Brain microvascular endothelial cell (primary cell): Measurements from ENCODE around the gene CHST3.
A peak's percentile ranks its signal among the peaks of the same experiment; 100 is the strongest.

ENCODE experiments used
- DNase-seq: peaks from one replicate; pipeline ENCODE4 v3.0.0-alpha.2; 2020
- H3K27ac ChIP-seq: fragments of 250-450 bp; sonication (Bioruptor Pico); 2 replicates; pipeline ENCODE4 v1.5.1; 2020; ENCODE audit warnings: mild to moderate bottlenecking, moderate library complexity
- H3K27me3 ChIP-seq: fragments of 250-450 bp; sonication (Bioruptor Pico); replicated peaks from 2 replicates; pipeline ENCODE4 v1.5.1; 2020; ENCODE audit warnings: mild to moderate bottlenecking
- H3K36me3 ChIP-seq: fragments of 250-450 bp; sonication (Bioruptor Pico); replicated peaks from 2 replicates; pipeline ENCODE4 v1.5.1; 2020; ENCODE audit warnings: mild to moderate bottlenecking
- H3K4me3 ChIP-seq: 2 replicates; pipeline ENCODE4 v1.5.1; 2011; ENCODE audit warnings: low read depth, mild to moderate bottlenecking, control low read depth, low read length, moderate library complexity
- CTCF ChIP-seq: IDR thresholded peaks from 2 replicates; pipeline ENCODE4 v1.5.1; 2011; ENCODE audit warnings: low read depth, mild to moderate bottlenecking, moderate library complexity, low read length, control low read depth, inconsistent platforms; ENCODE audit errors: missing control alignments
- in situ Hi-C: cut with HindIII; loops from 2 replicates; pipeline ENCODE4 v1.10.0; 2017; ENCODE audit warnings: low sequenced_read_pairs, low pct_ligation_motif_present

Gene CHST3

GRCh38 chr10:71969929-71970328 is 5.7 kb downstream of the CHST3 start:
- no peak for TF ChIP-seq CTCF
- no peak overlapping the region for H3K4me3 ChIP-seq
- no peaks in the 10 kb centered on the region for H3K27me3 ChIP-seq
- no peak overlapping the region for H3K27ac ChIP-seq
- in situ Hi-C loops = no loop called here
- DNase-seq = no peak
- H3K36me3 ChIP-seq = no peaks in the 10 kb centered on the region

GRCh38 chr10:71970331-71970730 is 6.1 kb downstream of the CHST3 start:
- no peaks in the 10 kb centered on the region for H3K27me3 ChIP-seq
- H3K4me3 ChIP-seq = no peak overlapping the region
- peak; percentile 50 for TF ChIP-seq CTCF
- H3K27ac ChIP-seq = no peak overlapping the region
- in situ Hi-C loops = no loop called here
- no peaks in the 10 kb centered on the region for H3K36me3 ChIP-seq
- no peak for DNase-seq

- no peak for DNase-seq
- in situ Hi-C loops = no loop called here
- no peak for TF ChIP-seq CTCF
- Histone ChIP-seq H3K36me3 (no peaks in the 10 kb centered on the region), H3K27ac (no peak overlapping the region), H3K27me3 (no peaks in the 10 kb centered on the region), H3K4me3 (no peak overlapping the region)
These were observed 6.7 kb downstream of the CHST3 start for GRCh38 chr10:71970869-71971268.

GRCh38 chr10:71971311-71971731 is 7.1 kb downstream of the CHST3 start:
- no peak for TF ChIP-seq CTCF
- Histone ChIP-seq H3K27me3 (no peaks in the 10 kb centered on the region), H3K36me3 (no peaks in the 10 kb centered on the region), H3K27ac (no peak overlapping the region), H3K4me3 (no peak overlapping the region)
- in situ Hi-C loops = no loop called here
- DNase-seq = no peak

- in situ Hi-C loops = no loop called here
- no peaks in the 10 kb centered on the region for H3K36me3 ChIP-seq
- TF ChIP-seq CTCF = no peak
- no peak overlapping the region for H3K27ac ChIP-seq
- no peak for DNase-seq
- no peak overlapping the region for H3K4me3 ChIP-seq
- H3K27me3 ChIP-seq = no peaks in the 10 kb centered on the region
These were observed 7.8 kb downstream of the CHST3 start for GRCh38 chr10:71971769-71972555.
